ENCODE measurements around the gene TRIM5.
A peak's percentile ranks its signal among the peaks of the same experiment; 100 is the strongest.
"Not testable (repeated sequence)": the region's sequence is repeated elsewhere in the genome, so short reads cannot be mapped to it uniquely, and the experiment has no call there.

Gene TRIM5

DNA sequence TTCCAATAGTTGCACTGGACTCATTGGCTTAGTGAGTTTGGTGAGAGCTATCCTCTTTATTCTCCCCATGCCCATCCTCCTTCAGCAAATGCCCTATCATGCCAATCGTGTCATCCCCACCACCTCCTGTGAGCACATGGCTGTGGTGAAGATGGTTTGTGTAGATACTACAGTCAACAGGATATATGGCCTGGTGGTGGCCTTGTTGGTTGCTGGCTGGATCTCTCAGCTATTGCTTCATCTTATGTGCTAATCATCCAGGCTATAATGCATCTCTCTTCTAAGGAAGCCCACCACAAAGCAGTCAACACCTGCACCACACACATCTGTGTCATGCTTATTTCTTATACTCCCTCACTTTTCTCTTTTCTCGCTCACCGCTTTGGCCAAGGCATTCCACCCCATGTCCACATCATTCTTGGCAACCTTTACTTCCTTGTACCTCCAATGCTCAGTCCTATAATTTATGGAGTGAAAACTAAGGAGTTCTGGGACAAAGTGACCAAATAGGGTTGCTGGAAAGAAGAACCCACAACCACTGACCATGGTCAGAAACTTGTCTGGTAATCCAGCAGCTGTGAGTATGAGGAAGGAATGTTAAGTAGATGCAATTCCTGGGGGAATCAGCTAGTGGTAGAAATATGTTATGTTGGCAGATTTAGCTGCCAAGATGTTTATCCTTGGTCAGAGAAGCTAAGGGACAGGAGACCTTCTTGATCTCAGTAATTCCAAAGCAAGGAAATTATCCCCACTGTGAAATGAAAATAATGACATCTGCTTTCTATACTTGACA is 35.0 kb upstream of the TRIM5 start:
- H3K4me1 ChIP-seq (ENCODE audit: low read length) = no peaks in the 10 kb centered on the region

DNA sequence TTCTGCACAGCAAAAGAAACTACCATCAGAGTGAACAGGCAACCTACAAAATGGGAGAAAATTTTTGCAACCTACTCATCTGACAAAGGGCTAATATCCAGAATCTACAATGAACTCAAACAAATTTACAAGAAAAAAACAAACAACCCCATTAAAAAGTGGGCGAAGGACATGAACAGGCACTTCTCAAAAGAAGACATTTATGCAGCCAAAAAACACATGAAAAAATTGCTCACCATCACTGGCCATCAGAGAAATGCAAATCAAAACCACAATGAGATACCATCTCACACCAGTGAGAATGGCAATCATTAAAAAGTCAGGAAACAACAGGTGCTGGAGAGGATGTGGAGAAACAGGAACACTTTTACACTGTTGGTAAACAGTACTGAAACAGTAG is 31.6 kb upstream of the TRIM5 start:
- H3K27me3 ChIP-seq (ENCODE audit: low read depth, low read length); H3K27ac ChIP-seq (ENCODE audit: low read length); H3K4me2 ChIP-seq (ENCODE audit: low read length); H3K79me2 ChIP-seq (ENCODE audit: low read length); H3K9me3 ChIP-seq (ENCODE audit: insufficient read depth, low read length); H3K36me3 ChIP-seq (replicated peaks; ENCODE audit: low read depth, low read length); H2AFZ ChIP-seq (ENCODE audit: low read depth, low read length); H3K4me3 ChIP-seq (ENCODE audit: low read length); H4K20me1 ChIP-seq (ENCODE audit: insufficient read depth, low read length); H3K4me1 ChIP-seq (ENCODE audit: low read length); H3K9ac ChIP-seq (ENCODE audit: low read length): not testable (repeated sequence)

More for the DNA sequence above, 35.0 kb upstream of the TRIM5 start:
- Histone ChIP-seq H3K36me3 (replicated peaks; ENCODE audit: low read depth, low read length) (no peaks in the 10 kb centered on the region), H2AFZ (ENCODE audit: low read depth, low read length) (no peak overlapping the region), H3K4me3 (ENCODE audit: low read length) (no peak overlapping the region), H3K9ac (ENCODE audit: low read length) (no peak overlapping the region), H3K27me3 (ENCODE audit: low read depth, low read length) (peaks cover 14% of the 10 kb centered on the region), H3K4me2 (ENCODE audit: low read length) (no peak overlapping the region), H3K79me2 (ENCODE audit: low read length) (no peaks in the 10 kb centered on the region), H4K20me1 (ENCODE audit: insufficient read depth, low read length) (no peaks in the 10 kb centered on the region), H3K9me3 (ENCODE audit: insufficient read depth, low read length) (no peaks in the 10 kb centered on the region), H3K27ac (ENCODE audit: low read length) (no peak overlapping the region)
- TF ChIP-seq, protein P1, sequence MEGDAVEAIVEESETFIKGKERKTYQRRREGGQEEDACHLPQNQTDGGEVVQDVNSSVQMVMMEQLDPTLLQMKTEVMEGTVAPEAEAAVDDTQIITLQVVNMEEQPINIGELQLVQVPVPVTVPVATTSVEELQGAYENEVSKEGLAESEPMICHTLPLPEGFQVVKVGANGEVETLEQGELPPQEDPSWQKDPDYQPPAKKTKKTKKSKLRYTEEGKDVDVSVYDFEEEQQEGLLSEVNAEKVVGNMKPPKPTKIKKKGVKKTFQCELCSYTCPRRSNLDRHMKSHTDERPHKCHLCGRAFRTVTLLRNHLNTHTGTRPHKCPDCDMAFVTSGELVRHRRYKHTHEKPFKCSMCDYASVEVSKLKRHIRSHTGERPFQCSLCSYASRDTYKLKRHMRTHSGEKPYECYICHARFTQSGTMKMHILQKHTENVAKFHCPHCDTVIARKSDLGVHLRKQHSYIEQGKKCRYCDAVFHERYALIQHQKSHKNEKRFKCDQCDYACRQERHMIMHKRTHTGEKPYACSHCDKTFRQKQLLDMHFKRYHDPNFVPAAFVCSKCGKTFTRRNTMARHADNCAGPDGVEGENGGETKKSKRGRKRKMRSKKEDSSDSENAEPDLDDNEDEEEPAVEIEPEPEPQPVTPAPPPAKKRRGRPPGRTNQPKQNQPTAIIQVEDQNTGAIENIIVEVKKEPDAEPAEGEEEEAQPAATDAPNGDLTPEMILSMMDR (IDR thresholded peaks at IDR 0.05; ENCODE audit: low read depth, low read length) = no peak
- TF ChIP-seq EZH2phosphoT487 (IDR thresholded peaks at IDR 0.05; ENCODE audit: low read depth) = no peak

DNA sequence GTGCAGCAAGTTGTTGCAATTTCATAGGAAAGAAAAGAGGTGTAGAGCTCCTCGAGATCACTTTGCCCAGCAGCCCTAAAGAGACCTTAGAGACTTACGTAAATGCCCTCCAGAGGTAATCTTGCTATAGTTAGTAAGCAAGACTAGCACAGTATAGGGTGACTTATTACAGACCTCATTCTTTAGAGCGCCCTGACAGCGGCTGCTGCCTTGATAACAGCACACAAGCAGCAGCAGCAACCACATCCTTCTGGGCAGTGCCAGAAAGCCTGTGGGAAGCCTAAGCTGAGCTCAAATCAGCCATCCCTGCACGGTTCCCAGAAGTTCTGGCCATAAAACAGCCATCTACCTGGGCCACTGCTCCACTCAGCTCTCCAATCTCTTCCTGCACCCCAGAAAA is 28.8 kb upstream of the TRIM5 start:
- Histone ChIP-seq H4K20me1 (ENCODE audit: insufficient read depth, low read length) (no peaks in the 10 kb centered on the region), H3K36me3 (replicated peaks; ENCODE audit: low read depth, low read length) (peaks cover 2% of the 10 kb centered on the region), H3K9me3 (ENCODE audit: insufficient read depth, low read length) (no peaks in the 10 kb centered on the region), H3K4me2 (ENCODE audit: low read length) (no peak overlapping the region), H3K79me2 (ENCODE audit: low read length) (no peaks in the 10 kb centered on the region), H3K4me1 (ENCODE audit: low read length) (no peaks in the 10 kb centered on the region), H3K4me3 (ENCODE audit: low read length) (no peak overlapping the region), H3K27ac (ENCODE audit: low read length) (no peak overlapping the region), H3K9ac (ENCODE audit: low read length) (no peak overlapping the region), H2AFZ (ENCODE audit: low read depth, low read length) (no peak overlapping the region), H3K27me3 (ENCODE audit: low read depth, low read length) (no peaks in the 10 kb centered on the region)
- no peak for TF ChIP-seq EZH2phosphoT487 (IDR thresholded peaks at IDR 0.05; ENCODE audit: low read depth)
- TF ChIP-seq, protein P1 (IDR thresholded peaks at IDR 0.05; ENCODE audit: low read depth, low read length) = no peak

DNA sequence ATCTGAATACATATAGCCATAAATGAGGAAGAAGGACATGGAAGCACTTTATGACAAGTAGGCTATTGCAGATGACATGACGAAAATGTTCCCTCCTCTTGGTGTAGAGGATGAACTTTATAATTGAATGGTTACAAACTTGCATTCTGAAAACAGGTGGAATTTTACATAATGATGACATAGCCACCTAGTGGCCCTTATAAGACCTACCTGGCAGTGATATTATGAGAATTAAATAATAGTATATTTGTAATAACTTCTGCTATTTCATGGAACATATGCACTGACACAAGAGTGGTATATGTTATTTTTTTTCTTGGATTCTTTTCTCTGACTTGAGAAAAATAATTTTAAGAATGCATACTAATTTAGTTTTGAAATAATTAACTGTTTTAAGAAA is 27.6 kb upstream of the TRIM5 start:
- H3K4me3 ChIP-seq (ENCODE audit: low read length) = no peak overlapping the region
- TF ChIP-seq EZH2phosphoT487 (IDR thresholded peaks at IDR 0.05; ENCODE audit: low read depth) = no peak
- TF ChIP-seq, protein P1 (IDR thresholded peaks at IDR 0.05; ENCODE audit: low read depth, low read length) = peak; percentile 53
- H3K27ac ChIP-seq (ENCODE audit: low read length) = no peak overlapping the region
- H3K9me3 ChIP-seq (ENCODE audit: insufficient read depth, low read length) = no peaks in the 10 kb centered on the region
- no peaks in the 10 kb centered on the region for H3K79me2 ChIP-seq (ENCODE audit: low read length)
- H4K20me1 ChIP-seq (ENCODE audit: insufficient read depth, low read length) = no peaks in the 10 kb centered on the region
- H3K9ac ChIP-seq (ENCODE audit: low read length) = no peak overlapping the region
- H3K27me3 ChIP-seq (ENCODE audit: low read depth, low read length) = no peaks in the 10 kb centered on the region
- no peak overlapping the region for H2AFZ ChIP-seq (ENCODE audit: low read depth, low read length)
- no peak overlapping the region for H3K4me2 ChIP-seq (ENCODE audit: low read length)
- peaks cover 2% of the 10 kb centered on the region for H3K36me3 ChIP-seq (replicated peaks; ENCODE audit: low read depth, low read length)
- H3K4me1 ChIP-seq (ENCODE audit: low read length) = no peaks in the 10 kb centered on the region
